Neural progenitor cell (in vitro differentiated cells): Measurements from ENCODE around the gene TRIM2. TPM values are rescaled to one million over a fixed set of nuclear protein-coding genes. Genes with fewer than 3 reads are reported as not detected.

Source experiments
- DNase-seq: peaks from one replicate; pipeline ENCODE4 v3.0.0-alpha.2; 2016; ENCODE audit warnings: low spot score
- H2AFZ ChIP-seq: fragments of 200-600 bp; sonication (generic); replicated peaks from 2 replicates; pipeline ENCODE4 v1.6.1; 2016; ENCODE audit warnings: antibody characterized with exemption
- H3F3A ChIP-seq: fragments of 200-600 bp; sonication (generic); 2 replicates; pipeline ENCODE4 v1.6.1; 2016; ENCODE audit warnings: antibody characterized with exemption, low read depth
- H3K27ac ChIP-seq: fragments of 200-600 bp; sonication (generic); 2 replicates; pipeline ENCODE4 v1.5.1; 2016; ENCODE audit warnings: mild to moderate bottlenecking
- H3K27me3 ChIP-seq: fragments of 200-600 bp; sonication (generic); 2 replicates; pipeline ENCODE4 v1.6.1; 2016; ENCODE audit warnings: mild to moderate bottlenecking, moderate library complexity
- H3K36me3 ChIP-seq: fragments of 200-600 bp; sonication (generic); 2 replicates; pipeline ENCODE4 v1.5.1; 2016
- H3K4me1 ChIP-seq: fragments of 200-600 bp; sonication (generic); 2 replicates; pipeline ENCODE4 v1.6.1; 2016; ENCODE audit warnings: mixed run types
- H3K4me2 ChIP-seq: fragments of 200-600 bp; sonication (generic); 2 replicates; pipeline ENCODE4 v1.6.1; 2016
- H3K4me3 ChIP-seq: fragments of 200-600 bp; sonication (generic); 2 replicates; pipeline ENCODE4 v1.5.1; 2016
- H3K79me2 ChIP-seq: fragments of 200-600 bp; sonication (generic); 2 replicates; pipeline ENCODE4 v1.6.1; 2016; ENCODE audit warnings: low read depth
- H3K9ac ChIP-seq: fragments of 200-600 bp; sonication (generic); 2 replicates; pipeline ENCODE4 v1.6.1; 2016
- H3K9me3 ChIP-seq: fragments of 200-600 bp; sonication (generic); 2 replicates; pipeline ENCODE4 v1.5.1; 2016; ENCODE audit warnings: low read depth
- H4K20me1 ChIP-seq: fragments of 200-600 bp; sonication (generic); 2 replicates; pipeline ENCODE4 v1.6.1; 2016; ENCODE audit warnings: low read depth
- H3K27ac Mint-ChIP-seq: 3 replicates; pipeline ENCODE4 v1.8.0; 2021; ENCODE audit warnings: mixed read lengths
- H3K27me3 Mint-ChIP-seq: 2 replicates; pipeline ENCODE4 v1.8.0; 2022; ENCODE audit warnings: low read depth, mild to moderate bottlenecking, inconsistent platforms, moderate library complexity, mixed read lengths; ENCODE audit not compliant: insufficient read depth
- H3K36me3 Mint-ChIP-seq: 3 replicates; pipeline ENCODE4 v1.8.0; 2021; ENCODE audit warnings: mixed read lengths
- H3K4me1 Mint-ChIP-seq: 3 replicates; pipeline ENCODE4 v1.8.0; 2021; ENCODE audit warnings: mixed read lengths
- H3K4me3 Mint-ChIP-seq: 3 replicates; pipeline ENCODE4 v1.8.0; 2021; ENCODE audit warnings: mild to moderate bottlenecking, moderate library complexity, mixed read lengths
- H3K9me3 Mint-ChIP-seq: 3 replicates; pipeline ENCODE4 v1.8.0; 2020; ENCODE audit warnings: mixed read lengths
- CTCF ChIP-seq: fragments of 200-600 bp; sonication (generic); IDR thresholded peaks from 2 replicates; pipeline ENCODE4 v1.5.1; 2017; ENCODE audit warnings: antibody characterized with exemption, mild to moderate bottlenecking
- EZH2 ChIP-seq: fragments of 200-600 bp; sonication (generic); IDR thresholded peaks from 2 replicates; pipeline ENCODE4 v1.6.1; 2017; ENCODE audit warnings: antibody characterized with exemption, mild to moderate bottlenecking, moderate library complexity
- EZH2phosphoT487 ChIP-seq: fragments of 200-600 bp; sonication (generic); IDR thresholded peaks from 2 replicates; pipeline ENCODE4 v1.6.1; 2017; ENCODE audit warnings: antibody characterized with exemption
- total RNA-seq: library from RNA; depleted of rRNA; stranded (reverse); fragments of >200 nt; gene quantifications from 2 replicates; pipeline ENCODE4 v1.2.3, GENCODE V29; 2015; ENCODE audit warnings: low replicate concordance

Gene TRIM2
- total RNA-seq, 1 donor from 2014 or later = 87.6 TPM

GRCh38 chr4:153260132-153260531, 55.9 kb downstream of the TRIM2 start:
- DNase-seq = peak; percentile 38
- Histone ChIP-seq H3K36me3 (no peaks in the 10 kb centered on the region), H3K4me2 (peak overlapping the region; percentile 96), H3K4me3 (peak overlapping the region; percentile 60), H4K20me1 (peaks cover 11% of the 10 kb centered on the region), H3F3A (peaks cover 42% of the 10 kb centered on the region), H3K9me3 (no peaks in the 10 kb centered on the region), H3K9ac (no peak overlapping the region), H3K4me1 (peaks cover 33% of the 10 kb centered on the region), H3K27ac (peak overlapping the region; percentile 72), H3K27me3 (no peaks in the 10 kb centered on the region), H2AFZ (no peak overlapping the region), H3K79me2 (peaks cover 81% of the 10 kb centered on the region)
- Mint-ChIP-seq H3K27me3 (peaks cover 2% of the 10 kb centered on the region), H3K4me3 (no peak overlapping the region), H3K9me3 (peaks cover 20% of the 10 kb centered on the region), H3K27ac (peak overlapping the region; percentile 97), H3K4me1 (peaks cover 50% of the 10 kb centered on the region), H3K36me3 (peaks cover 26% of the 10 kb centered on the region)
- TF ChIP-seq EZH2phosphoT487 (no peak), CTCF (no peak), EZH2 (no peak)

- no peak overlapping the region for H3K4me2 ChIP-seq
- peaks cover 40% of the 10 kb centered on the region for H3F3A ChIP-seq
- H3K4me3 Mint-ChIP-seq = peak overlapping the region; percentile 31
- H3K27me3 ChIP-seq = no peaks in the 10 kb centered on the region
- TF ChIP-seq EZH2phosphoT487 (no peak), CTCF (no peak), EZH2 (no peak)
- peaks cover 49% of the 10 kb centered on the region for H3K4me1 Mint-ChIP-seq
- no peak overlapping the region for H3K27ac ChIP-seq
- peaks cover 87% of the 10 kb centered on the region for H3K79me2 ChIP-seq
- H3K4me1 ChIP-seq = peaks cover 29% of the 10 kb centered on the region
- no peak for DNase-seq
- peaks cover 28% of the 10 kb centered on the region for H3K36me3 Mint-ChIP-seq
- H3K27me3 Mint-ChIP-seq = peaks cover 2% of the 10 kb centered on the region
- no peak overlapping the region for H2AFZ ChIP-seq
- H3K4me3 ChIP-seq = no peak overlapping the region
- no peaks in the 10 kb centered on the region for H3K9me3 ChIP-seq
- H3K9ac ChIP-seq = no peak overlapping the region
- H3K9me3 Mint-ChIP-seq = peaks cover 20% of the 10 kb centered on the region
- no peak overlapping the region for H3K27ac Mint-ChIP-seq
- H4K20me1 ChIP-seq = peaks cover 11% of the 10 kb centered on the region
- H3K36me3 ChIP-seq = no peaks in the 10 kb centered on the region
Observed at GRCh38 chr4:153260553-153261300, 56.5 kb downstream of the TRIM2 start.

- Histone ChIP-seq H3K4me3 (no peak overlapping the region), H3K79me2 (peaks cover 94% of the 10 kb centered on the region)
- H3K9me3 Mint-ChIP-seq = peaks cover 20% of the 10 kb centered on the region
Observed at GRCh38 chr4:153261461-153261860, 57.2 kb downstream of the TRIM2 start.

More at GRCh38 chr4:153261461-153261860, 57.2 kb downstream of the TRIM2 start:
- H3F3A ChIP-seq = peaks cover 37% of the 10 kb centered on the region
- Mint-ChIP-seq H3K27me3 (peaks cover 2% of the 10 kb centered on the region), H3K4me3 (no peak overlapping the region), H3K36me3 (peaks cover 29% of the 10 kb centered on the region), H3K4me1 (peaks cover 45% of the 10 kb centered on the region), H3K27ac (peak overlapping the region; percentile 47)
- H3K9me3 ChIP-seq = no peaks in the 10 kb centered on the region
- H3K4me2 ChIP-seq = no peak overlapping the region
- H3K4me1 ChIP-seq = peaks cover 25% of the 10 kb centered on the region
- peaks cover 11% of the 10 kb centered on the region for H4K20me1 ChIP-seq
- H3K36me3 ChIP-seq = no peaks in the 10 kb centered on the region
- H3K9ac ChIP-seq = no peak overlapping the region
- no peak overlapping the region for H2AFZ ChIP-seq
- no peaks in the 10 kb centered on the region for H3K27me3 ChIP-seq
- DNase-seq = no peak
- H3K27ac ChIP-seq = no peak overlapping the region
- TF ChIP-seq CTCF (no peak), EZH2 (no peak), EZH2phosphoT487 (no peak)
